HepG2 (cell line): Measurements from ENCODE around the gene TNNI2. TPM values are rescaled to one million over a fixed set of nuclear protein-coding genes. Genes with fewer than 3 reads are reported as not detected.
A peak's percentile ranks its signal among the peaks of the same experiment; 100 is the strongest.

Experiments
- CBX1 ChIP-seq: IDR thresholded peaks from one replicate; pipeline ENCODE4 v1.6.1; 2016; ENCODE audit warnings: antibody characterized with exemption, low read depth
- ETS1 ChIP-seq: sonication (generic); formaldehyde crosslinking; IDR thresholded peaks from 2 replicates; pipeline ENCODE4 v1.4.0; 2020; ENCODE audit warnings: missing genetic modification reagents
- GABPB1 ChIP-seq: IDR thresholded peaks from 2 replicates; pipeline ENCODE4 v1.6.1; 2016; ENCODE audit warnings: mild to moderate bottlenecking, missing genetic modification reagents, moderate library complexity, missing compliant biosample characterization
- ISX ChIP-seq: sonication (generic); formaldehyde crosslinking; conservative IDR thresholded peaks from 2 replicates; pipeline ENCODE4 v1.5.0; 2020; ENCODE audit warnings: missing genetic modification reagents
- KDM5B ChIP-seq: sonication (generic); formaldehyde crosslinking; IDR thresholded peaks from 2 replicates; pipeline ENCODE4 v1.4.0; 2020; ENCODE audit warnings: missing genetic modification reagents, mild to moderate bottlenecking, borderline replicate concordance
- MLLT10 ChIP-seq: sonication (generic); formaldehyde crosslinking; IDR thresholded peaks from 2 replicates; pipeline ENCODE4 v1.4.0; 2020; ENCODE audit warnings: missing genetic modification reagents
- MTERF4 ChIP-seq: sonication (generic); formaldehyde crosslinking; IDR thresholded peaks from 2 replicates; pipeline ENCODE4 v1.8.0; 2023; ENCODE audit warnings: mild to moderate bottlenecking, missing genetic modification reagents
- SIN3B ChIP-seq: fragments of 150-350 bp; IDR thresholded peaks from 2 replicates; pipeline ENCODE4 v1.6.1; 2014; ENCODE audit warnings: low read length
- TEF ChIP-seq: sonication (generic); formaldehyde crosslinking; IDR thresholded peaks from 2 replicates; pipeline ENCODE4 v1.5.0; 2020; ENCODE audit warnings: missing genetic modification reagents
- TSC22D2 ChIP-seq: sonication (generic); formaldehyde crosslinking; IDR thresholded peaks from 2 replicates; pipeline ENCODE4 v1.5.1; 2020; ENCODE audit warnings: missing genetic modification reagents, mild to moderate bottlenecking, borderline replicate concordance
- ZBTB37 ChIP-seq: sonication (generic); formaldehyde crosslinking; IDR thresholded peaks from 2 replicates; pipeline ENCODE4 v1.4.0; 2020; ENCODE audit warnings: mild to moderate bottlenecking, missing genetic modification reagents
- ZNF12 ChIP-seq: sonication (generic); formaldehyde crosslinking; IDR thresholded peaks from 2 replicates; pipeline ENCODE4 v1.5.0; 2020; ENCODE audit warnings: missing genetic modification reagents
- ZNF281 ChIP-seq: sonication (generic); formaldehyde crosslinking; IDR thresholded peaks from 2 replicates; pipeline ENCODE4 v1.4.0; 2020; ENCODE audit warnings: missing genetic modification reagents, borderline replicate concordance
- ZNF562 ChIP-seq: sonication (generic); formaldehyde crosslinking; IDR thresholded peaks from 2 replicates; pipeline ENCODE4 v1.8.0; 2022; ENCODE audit warnings: missing genetic modification reagents, borderline replicate concordance
- ZNF580 ChIP-seq: IDR thresholded peaks from 2 replicates; pipeline ENCODE4 v1.6.1; 2016; ENCODE audit warnings: low read depth, borderline replicate concordance
- ZNF609 ChIP-seq: sonication (generic); formaldehyde crosslinking; IDR thresholded peaks from 2 replicates; pipeline ENCODE4 v1.4.0; 2020; ENCODE audit warnings: mild to moderate bottlenecking, missing genetic modification reagents, borderline replicate concordance
- ZNF709 ChIP-seq: sonication (generic); formaldehyde crosslinking; IDR thresholded peaks from 2 replicates; pipeline ENCODE4 v1.5.0; 2020; ENCODE audit warnings: mild to moderate bottlenecking, missing genetic modification reagents
- polyA plus RNA-seq, 8 experiments: library from polyadenylated mRNA; depleted of rRNA in 3 of 8; stranded (reverse) in 7 of 8; unstranded in 1 of 8; fragments of >200 nt; fragmentation: Illumina TruSeq in 4 of 8; extraction: Trizol in 4 of 8; gene quantifications; 2 replicates each; pipeline versions ENCODE4 v1.2.1 to v1.2.3, GENCODE V29; 2011 to 2016; ENCODE audit warnings: low read depth in 4 of 8, missing spikeins in 1 of 8, mixed read lengths in 1 of 8; ENCODE audit not compliant: insufficient read depth in 1 of 8
- total RNA-seq, 5 experiments: library from RNA; depleted of rRNA; stranded (reverse); fragments of >200 nt; fragmentation: Illumina TruSeq; extraction: Trizol; gene quantifications; 2 replicates each; pipeline ENCODE4 v1.2.3, GENCODE V29; 2016; ENCODE audit warnings: low read depth in 1 of 5

Gene TNNI2
- total and polyA plus RNA-seq, 2 of the 13 experiments (the other 11 are each of a cell fraction or from before 2014, with no cell fraction given) = 7.2 to 12.0 TPM

GRCh38 chr11:1834062-1834610 lies 4.6 kb upstream of the TNNI2 start (continued):
- TF ChIP-seq ZNF609 (CRISPR knock-in tag) (peak; percentile 42; the same call in 1 of the 2 replicates), ETS1 (CRISPR knock-in tag) (no peak), TEF (CRISPR knock-in tag) (no peak), ISX (CRISPR knock-in tag) (no peak), ZNF562 (no peak), GABPB1 (peak; percentile 53; the same call in 1 of the 2 replicates), SIN3B (no peak), MLLT10 (CRISPR knock-in tag) (no peak), CBX1 (no peak), ZNF709 (CRISPR knock-in tag) (no peak), ZNF12 (CRISPR knock-in tag) (no peak), TSC22D2 (CRISPR knock-in tag) (no peak), ZBTB37 (CRISPR knock-in tag) (no peak), ZNF281 (CRISPR knock-in tag) (no peak), ZNF580 (CRISPR knock-in tag) (no peak; the same call in 1 of the 2 replicates), MTERF4 (CRISPR knock-in tag) (peak; percentile 45; the same call in 1 of the 2 replicates), KDM5B (peak; percentile 78)
